ENCODE measurements around the gene HMBS.

GRCh38 chr11:119087747-119088241 is 3.1 kb downstream of the HMBS start:
- TF ChIP-seq POLR2AphosphoS5 (IDR thresholded peaks at IDR 0.05; ENCODE audit: low read depth, low read length) (no peak), CTCF (IDR thresholded peaks at IDR 0.05) (no peak)
